Heart left ventricle (tissue), 16 donors: ENCODE results near the gene GOLGA8B. TPM values are rescaled to one million over a fixed set of nuclear protein-coding genes. Genes with fewer than 3 reads are reported as not detected.

Experiments
- ATAC-seq, 4 donors: fragments of 200-7000 bp; cut with Tn5 transposase; one replicate each; pipeline ENCODE4 v1.9.1; 2020 to 2022; ENCODE audit warnings: moderate library complexity in 4 of 4, mild to moderate bottlenecking in 3 of 4, moderate number of reproducible peaks in 1 of 4
- DNase-seq, 5 donors: peaks; one replicate each; pipeline ENCODE4 v3.0.0-alpha.2; 2020
- H3K27ac ChIP-seq, 12 donors: fragments of 200-600 bp; sonication (generic) in 4 of 12; one replicate each; pipeline versions ENCODE4 v1.5.0 to v1.8.0; 2016 to 2022; ENCODE audit warnings: mild to moderate bottlenecking in 2 of 12
- H3K27me3 ChIP-seq, 9 donors: fragments of 200-600 bp; sonication (generic) in 2 of 9; one replicate each; pipeline versions ENCODE4 v1.5.1 to v1.8.0; 2016 to 2022; ENCODE audit warnings: mild to moderate bottlenecking in 3 of 9
- H3K36me3 ChIP-seq, 9 donors: fragments of 200-600 bp; sonication (generic) in 2 of 9; one replicate each; pipeline versions ENCODE4 v1.5.0 to v1.8.0; 2018 to 2022; ENCODE audit warnings: mild to moderate bottlenecking in 2 of 9
- H3K4me1 ChIP-seq, 12 donors: fragments of 200-600 bp; sonication (generic) in 4 of 12; one replicate each; pipeline versions ENCODE4 v1.5.0 to v1.8.0; 2016 to 2022; ENCODE audit warnings: mild to moderate bottlenecking in 3 of 12
- H3K4me3 ChIP-seq, 12 donors: fragments of 200-600 bp; sonication (generic) in 4 of 12; one replicate each; pipeline versions ENCODE4 v1.5.0 to v1.8.0; 2017 to 2022; ENCODE audit warnings: mild to moderate bottlenecking in 9 of 12, moderate library complexity in 4 of 12
- H3K9me3 ChIP-seq, 12 donors: fragments of 200-600 bp; sonication (generic) in 4 of 12; one replicate each; pipeline versions ENCODE4 v1.5.0 to v1.8.0; 2016 to 2022; ENCODE audit warnings: mild to moderate bottlenecking in 1 of 12
- CTCF ChIP-seq, 12 donors: fragments of 200-600 bp; sonication (generic) in 4 of 12; IDR thresholded peaks; one replicate each; pipeline versions ENCODE4 v1.5.0 to v1.8.0; 2018 to 2022; ENCODE audit warnings: antibody characterized with exemption in 12 of 12, mild to moderate bottlenecking in 5 of 12
- POLR2A ChIP-seq, 2 donors: fragments of 450-650 bp; IDR thresholded peaks; one replicate each; pipeline ENCODE4 v1.6.1; 2017; ENCODE audit warnings: antibody characterized with exemption in 2 of 2, mild to moderate bottlenecking in 2 of 2, moderate library complexity in 2 of 2
- WGBS, 4 donors: extraction: QIAGEN DNeasy Blood & Tissue Kit in 2 of 4; methylation state at CpG; one replicate each; pipeline versions ENCODE4 v1.1.5 to v1.1.7; 2013 to 2018; 5-methylcytosine and 5-hydroxymethylcytosine counted together
- intact Hi-C, 10 donors: fragments of 100-400 bp; cut with DNase I; formaldehyde crosslinking; loops; one replicate each; pipeline versions ENCODE4 v1.11.1 to v1.14.2; 2022
- polyA plus RNA-seq, 2 donors: library from polyadenylated mRNA; stranded (reverse); fragments of 200-250 nt; gene quantifications; one replicate each; pipeline ENCODE4 v1.2.3, GENCODE V29; 2013
- total RNA-seq, 9 donors: library from RNA; depleted of rRNA in 2 of 9; stranded (reverse); fragments of >200 nt in 2 of 9; fragmentation: NEBNext Ultra II Directional in 3 of 9; extraction: Animal tissue kit (Norgen Biotek cat#: 25700) in 3 of 9; gene quantifications; one replicate each; pipeline versions ENCODE4 v1.1.0 to v1.2.4, GENCODE V29; 2016 to 2023
- donor health status: ischemic (EF 13 %, LVEDD 7.1; RV severe dilation, severe dysfunction).
- donor health status: healthy with polysubstance abuse.
- donor health status: DM: no; HTN: yes; CAD: no.
- donor health status: DM: no; HTN: no; CAD: no.
- donor health status: ischemic (EF 25% LVEDD 6.9; RV normal size, moderate dysfunction).
- donor health status: ischemic (EF 25% LVEDD 5.7; RV mildly dilated, moderate dysfunction).
- donor health status: healthy.
- donor health status: DM: yes; HTN: yes; CAD: no.
- donor health status: ischemic (EF 35%, LVEDD 5.7; RV mildly dilated, moderate dysfunction).
- donor health status: nonischemic (EF 11% LVEDD 7.7; RV severe dilation, severe dysfunction).
- donor health status: DM: yes; HTN: yes; CAD: no.
- donor health status: PGD.
- donor health status: ischemic (EF 29% LVEDD 5.4; RV normal size, mild dysfunction).
- donor health status: nonischemic (EF 23%, LVEDD 6.1; RV moderate dilation, normal function).

Gene GOLGA8B
- total and polyA plus RNA-seq, 11 donors, result 3.6 to 39.0 (median 18.4) TPM

GRCh38 chr15:34621675-34622074, 38.2 kb upstream of the GOLGA8B start:
- Histone ChIP-seq H3K27ac (no peak overlapping the region), H3K4me1 (peaks cover 0 to 13% (median 0%) of the 10 kb centered on the region in 12 donors), H3K4me3 (no peak overlapping the region), H3K27me3 (peaks cover 0 to 4% (median 0%) of the 10 kb centered on the region in 9 donors), H3K9me3 (no peaks in the 10 kb centered on the region), H3K36me3 (no peaks in the 10 kb centered on the region)
- intact Hi-C loops, result loop anchor here (2.0 to 5.0 kb wide), 2 partner anchors 299 to 301 kb away; no protein-coding TSS in a partner anchor
- WGBS, 4 donors, result 35 to 47% (median 37%) methylated on average over 5 of the region's 5 CpGs
- TF ChIP-seq CTCF (IDR thresholded peaks at IDR 0.05) (peak; percentile 11 to 56 (median 43)), POLR2A (IDR thresholded peaks at IDR 0.05) (no peak)
- DNase-seq (no peak), ATAC-seq (peak in 1 of 4 donors; percentile 55)

GRCh38 chr15:34620814-34621213, 37.4 kb upstream of the GOLGA8B start:
- no peak overlapping the region for H3K27ac ChIP-seq
- H3K36me3 ChIP-seq, result no peaks in the 10 kb centered on the region
- no peak for DNase-seq
- ATAC-seq, result no peak
- TF ChIP-seq POLR2A (IDR thresholded peaks at IDR 0.05), result no peak
- no peak for TF ChIP-seq CTCF (IDR thresholded peaks at IDR 0.05)
- no peaks in the 10 kb centered on the region for H3K9me3 ChIP-seq
- H3K27me3 ChIP-seq, result no peaks in the 10 kb centered on the region
- WGBS, 4 donors, result 48 to 63% (median 53%) methylated on average over 2 of the region's 2 CpGs
- intact Hi-C loops, result loop anchor here (2.0 to 5.0 kb wide), 2 partner anchors 300 to 301 kb away; no protein-coding TSS in a partner anchor
- no peak overlapping the region for H3K4me3 ChIP-seq
- H3K4me1 ChIP-seq, result peaks cover 0 to 13% (median 0%) of the 10 kb centered on the region in 12 donors

GRCh38 chr15:34620142-34620541, 36.7 kb upstream of the GOLGA8B start:
- H3K27me3 ChIP-seq, result no peaks in the 10 kb centered on the region
- ATAC-seq, result no peak

GRCh38 chr15:34619151-34619550, 35.7 kb upstream of the GOLGA8B start:
- Histone ChIP-seq H3K27ac (no peak overlapping the region), H3K4me1 (peaks cover 0 to 13% (median 0%) of the 10 kb centered on the region in 12 donors), H3K36me3 (no peaks in the 10 kb centered on the region), H3K27me3 (no peaks in the 10 kb centered on the region), H3K9me3 (no peaks in the 10 kb centered on the region), H3K4me3 (no peak overlapping the region)
- no peak for ATAC-seq
- TF ChIP-seq CTCF (IDR thresholded peaks at IDR 0.05) (no peak), POLR2A (IDR thresholded peaks at IDR 0.05) (no peak)
- intact Hi-C loops, result no loop called here
- 95 to 97% (median 97%) methylated on average over 7 of the region's 7 CpGs for WGBS, 4 donors
- no peak for DNase-seq

More at GRCh38 chr15:34620142-34620541, 36.7 kb upstream of the GOLGA8B start:
- Histone ChIP-seq H3K4me1 (peaks cover 0 to 13% (median 0%) of the 10 kb centered on the region in 12 donors), H3K4me3 (no peak overlapping the region), H3K9me3 (no peaks in the 10 kb centered on the region), H3K36me3 (no peaks in the 10 kb centered on the region), H3K27ac (no peak overlapping the region)
- intact Hi-C loops, result loop anchor here (2.0 to 5.0 kb wide), 2 partner anchors 301 to 302 kb away; no protein-coding TSS in a partner anchor
- DNase-seq, result no peak
- no peak for TF ChIP-seq POLR2A (IDR thresholded peaks at IDR 0.05)
- no peak for TF ChIP-seq CTCF (IDR thresholded peaks at IDR 0.05)
- WGBS, 4 donors, result 0 to 63% (median 20%) methylated on average over 1 of the region's 1 CpG
